ENCODE data around the gene WDR37.
"Not testable (repeated sequence)": the region's sequence is repeated elsewhere in the genome, so short reads cannot be mapped to it uniquely, and the experiment has no call there.

WDR37 gene

GRCh38 chr10:1157615-1157933 is 101.4 kb downstream of the WDR37 start:
- Histone ChIP-seq H3K4me1 (peaks cover 42% of the 10 kb centered on the region), H3K27me3 (no peaks in the 10 kb centered on the region), H3K27ac (no peak overlapping the region), H3K4me3 (no peak overlapping the region), H4K20me1 (no peaks in the 10 kb centered on the region), H3K9me3 (no peaks in the 10 kb centered on the region), H3K9ac (no peak overlapping the region), H3K36me3 (no peaks in the 10 kb centered on the region), H3K4me2 (no peak overlapping the region)
- TF ChIP-seq Cebpa-rat (IDR thresholded peaks at IDR 0.05), result no peak

- H4K20me1 ChIP-seq, result no peaks in the 10 kb centered on the region
- no peak for TF ChIP-seq Cebpa-rat (IDR thresholded peaks at IDR 0.05)
- no peak overlapping the region for H3K4me2 ChIP-seq
- H3K9ac ChIP-seq, result no peak overlapping the region
- H3K4me1 ChIP-seq, result peaks cover 37% of the 10 kb centered on the region
- no peaks in the 10 kb centered on the region for H3K36me3 ChIP-seq
- no peak overlapping the region for H3K27ac ChIP-seq
- H3K4me3 ChIP-seq, result no peak overlapping the region
- no peaks in the 10 kb centered on the region for H3K27me3 ChIP-seq
- no peaks in the 10 kb centered on the region for H3K9me3 ChIP-seq
These were observed 101.9 kb downstream of the WDR37 start for GRCh38 chr10:1158066-1158465.

GRCh38 chr10:1158536-1158935 is 102.4 kb downstream of the WDR37 start:
- H3K9ac ChIP-seq, result not testable (repeated sequence)

DNA sequence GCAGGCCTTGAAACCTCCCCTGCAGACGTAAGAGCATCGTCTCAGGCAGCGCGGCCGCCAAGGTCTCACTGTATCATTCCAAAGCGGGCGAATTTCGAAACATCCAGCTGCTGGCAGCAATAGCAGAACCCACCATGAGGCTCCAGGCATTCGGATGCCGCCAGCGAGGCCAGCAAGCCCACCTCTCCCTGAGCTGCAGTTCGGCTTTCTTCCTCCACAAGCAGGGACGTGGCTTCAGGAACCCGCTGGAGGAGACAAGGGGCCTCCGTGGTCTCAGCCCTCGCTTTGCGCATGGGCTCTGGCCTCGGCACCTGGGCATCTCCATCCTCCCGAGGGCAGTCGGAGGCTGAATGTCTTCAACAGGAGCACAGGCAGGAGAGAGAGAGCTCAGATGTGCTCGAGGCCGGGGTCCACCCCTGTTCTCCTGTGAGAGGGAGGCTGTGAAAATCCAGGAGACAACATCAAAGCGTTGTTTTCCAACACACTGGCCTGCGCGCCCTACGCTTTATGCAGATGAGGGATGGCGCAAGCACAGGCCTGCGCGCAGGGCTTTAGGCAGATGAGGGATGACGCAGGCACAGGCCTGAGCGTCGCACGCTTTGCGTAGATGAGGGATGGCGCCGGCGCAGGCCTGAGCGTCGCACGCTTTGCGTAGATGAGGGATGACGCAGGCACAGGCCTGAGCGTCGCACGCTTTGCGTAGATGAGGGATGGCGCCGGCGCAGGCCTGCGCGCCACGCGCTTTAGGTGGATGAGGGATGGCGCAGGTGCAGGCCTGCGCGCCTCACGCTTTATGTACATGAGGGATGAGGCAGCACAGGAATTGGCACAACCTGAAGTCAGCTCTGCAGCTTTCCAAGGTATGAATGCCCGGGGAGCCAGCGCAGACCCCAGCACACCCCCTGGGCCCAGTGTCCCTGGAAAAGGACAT is 103.2 kb downstream of the WDR37 start:
- H3K4me3 ChIP-seq, result no peak overlapping the region
- no peak overlapping the region for H3K4me2 ChIP-seq
- no peaks in the 10 kb centered on the region for H3K9me3 ChIP-seq
- no peak overlapping the region for H3K9ac ChIP-seq
- H3K27ac ChIP-seq, result no peak overlapping the region
- peaks cover 24% of the 10 kb centered on the region for H3K4me1 ChIP-seq
- H4K20me1 ChIP-seq, result no peaks in the 10 kb centered on the region
- TF ChIP-seq Cebpa-rat (IDR thresholded peaks at IDR 0.05), result no peak
- no peaks in the 10 kb centered on the region for H3K36me3 ChIP-seq
- no peaks in the 10 kb centered on the region for H3K27me3 ChIP-seq

More at GRCh38 chr10:1158536-1158935, 102.4 kb downstream of the WDR37 start:
- not testable (repeated sequence) for H3K36me3 ChIP-seq, H3K27ac ChIP-seq, H3K4me2 ChIP-seq, H3K27me3 ChIP-seq, H3K9me3 ChIP-seq, H3K4me3 ChIP-seq, H4K20me1 ChIP-seq
- H3K4me1 ChIP-seq, result peaks cover 33% of the 10 kb centered on the region

DNA sequence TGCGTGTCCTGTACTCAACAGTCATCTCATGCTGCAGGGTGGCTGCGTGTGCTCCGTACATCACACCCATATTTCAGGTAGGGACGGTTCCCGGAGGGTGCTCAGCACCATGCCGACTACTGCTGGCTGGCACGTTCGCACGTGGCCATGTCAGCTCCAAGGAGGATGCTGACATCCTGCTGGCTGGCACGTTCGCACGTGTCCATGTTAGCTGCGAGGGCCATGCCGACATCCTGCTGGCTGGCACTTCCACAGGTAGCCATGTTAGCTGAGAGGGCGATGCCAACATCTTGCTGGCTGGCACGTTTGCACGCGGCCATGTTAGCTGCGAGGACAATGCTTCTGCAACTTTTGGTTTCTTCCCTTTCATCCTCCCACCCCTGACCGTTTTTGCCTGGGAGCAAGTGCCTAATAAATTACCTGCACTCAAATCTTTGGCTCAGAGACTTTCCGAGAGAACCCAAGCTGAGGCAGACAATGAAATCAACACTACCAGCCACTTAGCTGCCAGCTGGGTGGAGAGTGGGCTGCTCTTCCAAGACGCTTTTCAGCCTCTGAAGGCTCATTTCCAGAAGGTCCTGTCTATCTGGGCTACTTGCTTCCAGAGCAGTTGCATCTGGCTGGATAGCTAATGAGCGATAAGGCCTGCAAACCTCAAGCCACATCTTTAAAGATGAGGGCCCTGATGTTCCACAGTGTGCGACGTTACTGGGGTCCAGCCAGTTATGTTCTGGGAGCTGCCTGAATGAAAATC is 104.6 kb downstream of the WDR37 start:
- Histone ChIP-seq H3K36me3 (no peaks in the 10 kb centered on the region), H3K9ac (no peak overlapping the region), H3K4me1 (peaks cover 10% of the 10 kb centered on the region; the same call in 1 of the 2 replicates), H3K4me3 (no peak overlapping the region), H3K27me3 (no peaks in the 10 kb centered on the region), H3K27ac (no peak overlapping the region), H4K20me1 (no peaks in the 10 kb centered on the region), H3K9me3 (no peaks in the 10 kb centered on the region), H3K4me2 (no peak overlapping the region)
- no peak for TF ChIP-seq Cebpa-rat (IDR thresholded peaks at IDR 0.05)

DNA sequence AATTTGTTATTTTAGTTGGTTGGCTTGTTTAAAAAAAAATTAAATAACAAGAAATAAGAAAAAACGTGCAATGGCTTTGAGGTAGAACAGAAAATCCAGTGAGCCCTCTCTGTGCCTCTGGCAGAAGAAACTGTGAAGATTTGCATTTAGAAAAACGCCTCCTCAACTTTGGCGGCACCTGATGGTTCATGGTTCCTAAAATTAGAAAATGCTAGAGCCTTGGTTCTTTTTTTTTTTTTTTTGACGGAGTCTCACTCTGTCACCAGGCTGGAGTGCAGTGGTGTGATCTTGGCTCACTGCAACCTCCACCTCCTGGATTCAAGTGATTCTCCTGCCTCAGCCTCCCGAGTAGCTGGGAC is 105.1 kb downstream of the WDR37 start:
- H3K9ac ChIP-seq, H3K9me3 ChIP-seq, H3K36me3 ChIP-seq, H4K20me1 ChIP-seq, H3K4me3 ChIP-seq, H3K4me2 ChIP-seq, H3K27me3 ChIP-seq, H3K27ac ChIP-seq, H3K4me1 ChIP-seq: not testable (repeated sequence)

- H3K27me3 ChIP-seq, result no peaks in the 10 kb centered on the region
These were observed 106.5 kb downstream of the WDR37 start for GRCh38 chr10:1162481-1163203.

GRCh38 chr10:1163204-1163660 is 107.0 kb downstream of the WDR37 start:
- H3K36me3 ChIP-seq, result no peaks in the 10 kb centered on the region
- H4K20me1 ChIP-seq, result no peaks in the 10 kb centered on the region
- no peaks in the 10 kb centered on the region for H3K9me3 ChIP-seq
- no peak overlapping the region for H3K27ac ChIP-seq
- H3K4me2 ChIP-seq, result no peak overlapping the region
- no peak overlapping the region for H3K4me3 ChIP-seq
- H3K27me3 ChIP-seq, result no peaks in the 10 kb centered on the region
- no peaks in the 10 kb centered on the region for H3K4me1 ChIP-seq
- H3K9ac ChIP-seq, result no peak overlapping the region
- no peak for TF ChIP-seq Cebpa-rat (IDR thresholded peaks at IDR 0.05)

More at GRCh38 chr10:1162481-1163203, 106.5 kb downstream of the WDR37 start:
- H3K27ac ChIP-seq, result no peak overlapping the region
- no peak overlapping the region for H3K9ac ChIP-seq
- no peaks in the 10 kb centered on the region for H3K9me3 ChIP-seq
- no peaks in the 10 kb centered on the region for H3K36me3 ChIP-seq
- no peak overlapping the region for H3K4me2 ChIP-seq
- no peaks in the 10 kb centered on the region for H4K20me1 ChIP-seq
- no peak overlapping the region for H3K4me3 ChIP-seq
- TF ChIP-seq Cebpa-rat (IDR thresholded peaks at IDR 0.05), result no peak
- no peaks in the 10 kb centered on the region for H3K4me1 ChIP-seq

- no peak overlapping the region for H3K9ac ChIP-seq
- no peaks in the 10 kb centered on the region for H3K27me3 ChIP-seq
- no peak overlapping the region for H3K4me3 ChIP-seq
- no peaks in the 10 kb centered on the region for H3K4me1 ChIP-seq
- H3K4me2 ChIP-seq, result no peak overlapping the region
- no peaks in the 10 kb centered on the region for H3K36me3 ChIP-seq
- H4K20me1 ChIP-seq, result no peaks in the 10 kb centered on the region
- TF ChIP-seq Cebpa-rat (IDR thresholded peaks at IDR 0.05), result no peak
- no peak overlapping the region for H3K27ac ChIP-seq
- no peaks in the 10 kb centered on the region for H3K9me3 ChIP-seq
These were observed 107.6 kb downstream of the WDR37 start for GRCh38 chr10:1163831-1164230.

Measured in BLaER1 (cell line).